Stomach (tissue), 9 donors: Measurements from ENCODE around the gene KCTD16. TPM values are rescaled to one million over a fixed set of nuclear protein-coding genes. Genes with fewer than 3 reads are reported as not detected.

Experiments
- DNase-seq, 2 donors: peaks; one replicate each; pipeline versions ENCODE4 v3.0.0 to v3.0.0-alpha.2; 2013 to 2019
- H3K27ac ChIP-seq, 5 donors: fragments of 200-600 bp in 4 of 5; sonication (generic) in 4 of 5; one replicate each; pipeline ENCODE4 v1.5.1; 2013 to 2019; ENCODE audit warnings: mild to moderate bottlenecking in 1 of 5, moderate library complexity in 1 of 5
- H3K27me3 ChIP-seq, 3 donors: fragments of 200-600 bp; sonication (generic); one replicate each; pipeline ENCODE4 v1.5.1; 2017 to 2019; ENCODE audit warnings: mixed run types in 1 of 3
- H3K36me3 ChIP-seq, 4 donors: fragments of 200-600 bp; sonication (generic); 1 replicate in 3 of 4; 2 replicates in 1 of 4; pipeline ENCODE4 v1.5.1; 2016 to 2019
- H3K4me1 ChIP-seq, 4 donors: fragments of 200-600 bp; sonication (generic); one replicate each; pipeline ENCODE4 v1.5.1; 2016 to 2019
- H3K4me3 ChIP-seq, 4 donors: fragments of 200-600 bp; sonication (generic) in 3 of 4; one replicate each; pipeline ENCODE4 v1.5.1; 2016 to 2019; ENCODE audit warnings: mild to moderate bottlenecking in 1 of 4
- H3K9me3 ChIP-seq, 4 donors: fragments of 200-600 bp; sonication (generic); one replicate each; pipeline ENCODE4 v1.5.1; 2016 to 2019
- EP300 ChIP-seq: sonication (generic); formaldehyde crosslinking; IDR thresholded peaks from one replicate; pipeline ENCODE4 v1.6.1; 2017; ENCODE audit warnings: antibody characterized with exemption
- POLR2A ChIP-seq, 4 donors: fragments of 450-650 bp; IDR thresholded peaks; one replicate each; pipeline ENCODE4 v1.6.1; 2016; ENCODE audit warnings: antibody characterized with exemption in 4 of 4, control low read depth in 2 of 4, mild to moderate bottlenecking in 1 of 4, moderate library complexity in 1 of 4
- POLR2AphosphoS5 ChIP-seq, 3 donors: sonication (generic); formaldehyde crosslinking; IDR thresholded peaks; one replicate each; pipeline ENCODE4 v1.6.1; 2016; ENCODE audit warnings: antibody characterized with exemption in 3 of 3
- WGBS, 5 donors: extraction: QIAGEN DNeasy Blood & Tissue Kit in 3 of 5; methylation state at CpG; one replicate each; pipeline versions ENCODE4 v1.1.5 to v1.1.7; 2013 to 2018; 5-methylcytosine and 5-hydroxymethylcytosine counted together
- intact Hi-C: fragments of 100-400 bp; cut with DNase I; formaldehyde crosslinking; loops from one replicate; pipeline ENCODE4 v1.15.1; 2023; ENCODE audit warnings: low total_unique reads
- polyA plus RNA-seq, 3 donors: library from polyadenylated mRNA; stranded (reverse); fragments of 200-250 nt; gene quantifications; one replicate each; pipeline ENCODE4 v1.2.3, GENCODE V29; 2013
- total RNA-seq, 5 donors: library from RNA; depleted of rRNA; stranded (reverse); fragments of >200 nt; gene quantifications; one replicate each; pipeline versions ENCODE4 v1.1.0 to v1.2.3, GENCODE V29; 2014 to 2016
- TF ChIP-seq, protein P1 (sequence below), 7 experiments: fragments of 450-650 bp in 4 of 7; fragments of 200-600 bp in 3 of 7; sonication (generic) in 3 of 7; IDR thresholded peaks; one replicate each; pipeline ENCODE4 v1.5.1; 2016 to 2019; ENCODE audit warnings: antibody characterized with exemption in 7 of 7, control low read depth in 2 of 7, mild to moderate bottlenecking in 1 of 7
- donor health status: healthy with polysubstance abuse.
- donor health status: Bipolar disorder and iron deficiency.
- donor health status: healthy.

Gene KCTD16
- total and polyA plus RNA-seq, 8 donors: under 0.01 to 1.8 (median under 0.01) TPM; not detected in 4

DNA sequence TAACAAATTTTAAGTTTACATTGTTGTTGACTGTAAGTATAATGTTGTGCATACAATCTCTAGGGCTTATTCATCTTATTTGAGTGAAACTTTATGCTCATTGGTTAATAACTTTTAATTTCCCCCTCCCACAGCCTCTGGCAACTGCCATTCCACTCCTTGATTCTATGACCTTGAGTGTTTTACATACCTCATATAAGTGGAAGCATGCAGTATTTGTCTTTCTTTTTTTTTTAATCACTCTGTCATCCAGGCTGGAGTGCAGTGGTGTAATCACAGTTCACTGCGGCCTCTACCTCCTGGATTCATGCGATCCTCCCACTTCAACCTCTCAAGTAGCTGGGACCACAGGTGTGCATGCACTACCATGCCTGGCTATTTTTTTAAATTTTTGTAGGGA lies 83.9 kb downstream of the KCTD16 start:
- no peaks in the 10 kb centered on the region for H3K9me3 ChIP-seq
- H3K27ac ChIP-seq: no peak overlapping the region
- TF ChIP-seq POLR2A (IDR thresholded peaks at IDR 0.05): no peak
- TF ChIP-seq, protein P1, sequence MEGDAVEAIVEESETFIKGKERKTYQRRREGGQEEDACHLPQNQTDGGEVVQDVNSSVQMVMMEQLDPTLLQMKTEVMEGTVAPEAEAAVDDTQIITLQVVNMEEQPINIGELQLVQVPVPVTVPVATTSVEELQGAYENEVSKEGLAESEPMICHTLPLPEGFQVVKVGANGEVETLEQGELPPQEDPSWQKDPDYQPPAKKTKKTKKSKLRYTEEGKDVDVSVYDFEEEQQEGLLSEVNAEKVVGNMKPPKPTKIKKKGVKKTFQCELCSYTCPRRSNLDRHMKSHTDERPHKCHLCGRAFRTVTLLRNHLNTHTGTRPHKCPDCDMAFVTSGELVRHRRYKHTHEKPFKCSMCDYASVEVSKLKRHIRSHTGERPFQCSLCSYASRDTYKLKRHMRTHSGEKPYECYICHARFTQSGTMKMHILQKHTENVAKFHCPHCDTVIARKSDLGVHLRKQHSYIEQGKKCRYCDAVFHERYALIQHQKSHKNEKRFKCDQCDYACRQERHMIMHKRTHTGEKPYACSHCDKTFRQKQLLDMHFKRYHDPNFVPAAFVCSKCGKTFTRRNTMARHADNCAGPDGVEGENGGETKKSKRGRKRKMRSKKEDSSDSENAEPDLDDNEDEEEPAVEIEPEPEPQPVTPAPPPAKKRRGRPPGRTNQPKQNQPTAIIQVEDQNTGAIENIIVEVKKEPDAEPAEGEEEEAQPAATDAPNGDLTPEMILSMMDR (IDR thresholded peaks at IDR 0.05): no peak
- TF ChIP-seq POLR2AphosphoS5 (IDR thresholded peaks at IDR 0.05): no peak
- no peak for TF ChIP-seq EP300
- DNase-seq: no peak
- H3K27me3 ChIP-seq: no peaks in the 10 kb centered on the region
- no peaks in the 10 kb centered on the region for H3K4me1 ChIP-seq
- no peak overlapping the region for H3K4me3 ChIP-seq
- H3K36me3 ChIP-seq: no peaks in the 10 kb centered on the region
- intact Hi-C loops: no loop called here
- 83 to 98% (median 92%) methylated on average over 2 of the region's 2 CpGs for WGBS, 5 donors

DNA sequence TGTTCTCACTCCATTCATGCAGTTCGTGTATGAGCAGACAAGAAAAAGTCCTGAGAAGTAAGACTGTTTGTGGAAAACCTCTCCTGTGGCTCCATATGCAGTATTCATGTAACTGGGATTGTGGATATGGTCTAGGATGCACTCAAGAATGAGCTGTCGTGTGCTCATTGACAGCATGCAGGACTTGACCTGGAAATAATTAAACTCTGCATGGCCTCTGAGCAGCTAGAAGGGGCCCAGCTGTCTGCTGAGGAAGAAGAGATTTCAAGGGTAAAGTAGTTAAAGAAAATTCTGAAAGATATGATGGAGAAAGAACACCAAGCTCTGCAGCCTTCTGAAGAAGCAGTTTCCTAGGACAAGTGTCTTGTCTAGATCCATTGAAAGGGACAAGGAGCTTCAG lies 89.4 kb downstream of the KCTD16 start:
- intact Hi-C loops: no loop called here
- H3K4me3 ChIP-seq: no peak overlapping the region
- H3K9me3 ChIP-seq: no peaks in the 10 kb centered on the region
- 35 to 54% (median 48%) methylated on average over 2 of the region's 2 CpGs for WGBS, 5 donors
- H3K27ac ChIP-seq: no peak overlapping the region
- no peaks in the 10 kb centered on the region for H3K36me3 ChIP-seq
- DNase-seq: no peak
- H3K4me1 ChIP-seq: no peaks in the 10 kb centered on the region
- H3K27me3 ChIP-seq: no peaks in the 10 kb centered on the region
- TF ChIP-seq POLR2A (IDR thresholded peaks at IDR 0.05) (no peak), POLR2AphosphoS5 (IDR thresholded peaks at IDR 0.05) (no peak), EP300 (no peak)
- TF ChIP-seq, protein P1 (IDR thresholded peaks at IDR 0.05): no peak

DNA sequence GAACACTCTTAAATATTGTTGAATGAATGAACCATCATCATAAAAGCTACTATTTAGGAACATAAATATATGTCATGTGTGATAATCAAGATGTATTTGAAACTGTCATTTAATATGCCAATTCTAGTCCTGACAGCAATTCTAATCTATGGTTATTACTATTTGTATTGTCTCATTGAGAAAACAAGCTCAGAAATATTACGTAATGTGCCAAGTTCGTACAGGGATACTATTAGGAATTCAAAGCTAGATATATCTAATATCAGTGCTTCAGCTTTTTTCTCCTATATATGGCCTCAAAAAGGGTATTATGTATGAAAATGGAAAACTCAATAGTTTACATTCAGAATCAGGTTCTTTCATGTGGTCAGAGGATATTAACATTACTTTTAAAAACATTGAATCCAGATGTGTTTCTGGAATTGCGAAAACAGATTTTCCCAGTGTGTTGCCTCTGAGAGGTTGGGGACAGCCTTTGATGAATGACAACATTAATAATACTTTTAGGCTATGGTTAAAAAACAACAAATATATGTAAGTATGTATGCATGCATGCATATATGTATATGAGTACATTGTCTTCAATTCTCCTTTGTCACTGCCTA lies 95.1 kb downstream of the KCTD16 start:
- Histone ChIP-seq H3K27ac (no peak overlapping the region), H3K4me1 (no peaks in the 10 kb centered on the region), H3K4me3 (no peak overlapping the region), H3K36me3 (no peaks in the 10 kb centered on the region), H3K9me3 (peaks cover 0 to 8% (median 0%) of the 10 kb centered on the region in 4 donors), H3K27me3 (no peaks in the 10 kb centered on the region)
- no peak for DNase-seq
- TF ChIP-seq POLR2AphosphoS5 (IDR thresholded peaks at IDR 0.05): no peak
- TF ChIP-seq EP300: no peak
- no peak for TF ChIP-seq POLR2A (IDR thresholded peaks at IDR 0.05)
- intact Hi-C loops: no loop called here
- WGBS, 5 donors: 57 to 86% (median 74%) methylated on average over 3 of the region's 3 CpGs

DNA sequence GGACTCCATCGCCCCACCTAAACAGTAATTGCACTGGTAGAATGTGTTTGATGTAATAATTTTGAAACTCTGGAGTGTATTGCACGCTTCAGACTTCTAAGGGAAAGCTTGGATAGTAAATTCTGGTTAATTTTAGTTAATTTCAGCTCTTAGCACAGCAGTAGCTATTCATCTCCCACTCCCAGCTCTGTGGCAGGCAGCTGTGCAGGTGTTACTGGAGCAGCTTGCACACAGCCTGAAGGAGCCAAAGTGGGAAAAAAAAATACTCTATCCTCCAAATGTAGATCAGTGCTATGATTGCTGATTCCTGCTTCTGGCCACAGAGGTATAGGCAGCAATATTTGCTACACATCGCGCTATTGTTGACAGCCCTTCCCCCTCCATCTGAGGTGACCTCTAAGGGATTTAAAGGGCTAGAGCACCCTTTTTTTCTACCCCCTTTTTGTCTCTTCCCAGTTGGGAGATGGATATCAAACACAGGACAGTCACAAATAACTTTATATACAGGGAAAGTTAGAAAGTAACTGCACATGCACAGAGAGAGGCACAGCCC lies 97.4 kb downstream of the KCTD16 start:
- Histone ChIP-seq H3K9me3 (peaks cover 0 to 15% (median 4%) of the 10 kb centered on the region in 4 donors), H3K36me3 (no peaks in the 10 kb centered on the region), H3K4me3 (no peak overlapping the region), H3K27ac (no peak overlapping the region), H3K27me3 (no peaks in the 10 kb centered on the region), H3K4me1 (no peaks in the 10 kb centered on the region)
- intact Hi-C loops: no loop called here
- TF ChIP-seq, protein P1 (IDR thresholded peaks at IDR 0.05): no peak
- no peak for TF ChIP-seq EP300
- TF ChIP-seq POLR2A (IDR thresholded peaks at IDR 0.05): no peak
- no peak for TF ChIP-seq POLR2AphosphoS5 (IDR thresholded peaks at IDR 0.05)
- DNase-seq: no peak
- 52 to 63% (median 56%) methylated on average over 4 of the region's 4 CpGs for WGBS, 5 donors
